ENCODE measurements around the gene COX8C.

GRCh38 chr14:93308686-93309345 lies 38.2 kb upstream of the COX8C start:
- TF ChIP-seq CTCF (IDR thresholded peaks at IDR 0.05) = no peak
- TF ChIP-seq POLR2A (IDR thresholded peaks at IDR 0.05) = no peak
- TF ChIP-seq EP300 (IDR thresholded peaks at IDR 0.05) = no peak
- no peak for TF ChIP-seq POLR2AphosphoS5 (IDR thresholded peaks at IDR 0.05)

All from stomach (tissue), 4 donors.